Right lobe of liver (tissue), 6 donors: Measurements from ENCODE around the gene CD164L2. TPM values are rescaled to one million over a fixed set of nuclear protein-coding genes. Genes with fewer than 3 reads are reported as not detected.

Experiments used
- ATAC-seq, 4 donors: fragments of 200-7000 bp; cut with Tn5 transposase; one replicate each; pipeline ENCODE4 v1.9.1; 2020; ENCODE audit warnings: mild to moderate bottlenecking in 4 of 4, moderate library complexity in 4 of 4
- DNase-seq, 3 donors: peaks; one replicate each; pipeline ENCODE4 v3.0.0-alpha.2; 2020
- H3K27ac ChIP-seq, 3 donors: fragments of 200-600 bp; one replicate each; pipeline ENCODE4 v1.8.0; 2022
- H3K27me3 ChIP-seq, 2 donors: fragments of 200-600 bp; one replicate each; pipeline ENCODE4 v1.8.0; 2022
- H3K36me3 ChIP-seq, 4 donors: fragments of 200-600 bp; sonication (generic) in 1 of 4; one replicate each; pipeline versions ENCODE4 v1.5.1 to v1.8.0; 2017 to 2022; ENCODE audit warnings: control low read depth in 1 of 4
- H3K4me1 ChIP-seq, 4 donors: fragments of 200-600 bp; sonication (generic) in 1 of 4; one replicate each; pipeline versions ENCODE4 v1.5.1 to v1.8.0; 2017 to 2022; ENCODE audit warnings: control low read depth in 1 of 4
- H3K4me3 ChIP-seq, 3 donors: fragments of 200-600 bp; one replicate each; pipeline ENCODE4 v1.8.0; 2022
- H3K9me3 ChIP-seq, 4 donors: fragments of 200-600 bp; sonication (generic) in 1 of 4; one replicate each; pipeline versions ENCODE4 v1.5.1 to v1.8.0; 2017 to 2022; ENCODE audit warnings: control low read depth in 1 of 4
- CTCF ChIP-seq, 4 donors: fragments of 200-600 bp in 3 of 4; fragments of 450-650 bp in 1 of 4; IDR thresholded peaks; one replicate each; pipeline versions ENCODE4 v1.5.1 to v1.8.0; 2016 to 2022; ENCODE audit warnings: antibody characterized with exemption in 4 of 4, mild to moderate bottlenecking in 2 of 4
- POLR2A ChIP-seq: fragments of 450-650 bp; IDR thresholded peaks from one replicate; pipeline ENCODE4 v1.6.1; 2017; ENCODE audit warnings: antibody characterized with exemption, mild to moderate bottlenecking
- WGBS: methylation state at CpG from one replicate; pipeline ENCODE4 v1.1.6; 2018; ENCODE audit warnings: low coverage, low lambda C conversion rate; ENCODE audit not compliant: insufficient coverage; ENCODE audit errors: missing lambda C conversion rate; 5-methylcytosine and 5-hydroxymethylcytosine counted together
- intact Hi-C, 2 donors: fragments of 100-400 bp; cut with DNase I; formaldehyde crosslinking; loops; one replicate each; pipeline versions ENCODE4 v1.11.2 to v1.14.1; 2022
- total RNA-seq, 6 experiments: library from RNA; depleted of rRNA in 2 of 6; stranded (reverse); fragments of >200 nt in 2 of 6; fragmentation: NEBNext Ultra II Directional in 3 of 6; extraction: Animal tissue kit (Norgen Biotek cat#: 25700) in 3 of 6; gene quantifications; one replicate each; pipeline versions ENCODE4 v1.1.0 to v1.2.4, GENCODE V29; 2016 to 2023
- donor health status: DM: no; HTN: yes; CAD: no.
- donor health status: DM: no; HTN: no; CAD: no.
- donor health status: DM: no; HTN: no; CAD: no.
- donor health status: DM: no; HTN: yes; CAD: no.
- donor health status: DM: no; HTN: yes; CAD: no.

Gene CD164L2
- total RNA-seq, 6 experiments from 2014 or later, result 0.86 TPM; not detected in 5

GRCh38 chr1:27361553-27361952 is 21.6 kb downstream of the CD164L2 start:
- peaks cover 0 to 20% (median 4%) of the 10 kb centered on the region in 4 donors for H3K4me1 ChIP-seq
- H3K4me3 ChIP-seq, result no peak overlapping the region
- WGBS, result no CpG with 5 or more reads among the region's 8 CpGs
- peaks cover 0 to 2% (median 0%) of the 10 kb centered on the region in 4 donors for H3K36me3 ChIP-seq
- intact Hi-C loops, result no loop called here
- H3K9me3 ChIP-seq, result no peaks in the 10 kb centered on the region
- H3K27me3 ChIP-seq, result no peaks in the 10 kb centered on the region
- DNase-seq, result no peak
- no peak overlapping the region for H3K27ac ChIP-seq
- TF ChIP-seq POLR2A (no peak), CTCF (IDR thresholded peaks at IDR 0.05) (no peak)
- no peak for ATAC-seq

- peaks cover 0 to 18% (median 4%) of the 10 kb centered on the region in 4 donors for H3K4me1 ChIP-seq
- DNase-seq, result no peak
- no peaks in the 10 kb centered on the region for H3K27me3 ChIP-seq
- TF ChIP-seq CTCF (IDR thresholded peaks at IDR 0.05) (no peak), POLR2A (no peak)
- intact Hi-C loops, result no loop called here
- WGBS, result 89% methylated on average over 13 of the region's 21 CpGs
- peaks cover 0 to 2% (median 0%) of the 10 kb centered on the region in 4 donors for H3K36me3 ChIP-seq
- ATAC-seq, result no peak
- no peaks in the 10 kb centered on the region for H3K9me3 ChIP-seq
- no peak overlapping the region for H3K27ac ChIP-seq
- no peak overlapping the region for H3K4me3 ChIP-seq
These were observed 22.1 kb downstream of the CD164L2 start for GRCh38 chr1:27361044-27361402.

GRCh38 chr1:27360159-27361043 is 22.7 kb downstream of the CD164L2 start:
- no peak for TF ChIP-seq POLR2A
- no peak for TF ChIP-seq CTCF (IDR thresholded peaks at IDR 0.05)
- Histone ChIP-seq H3K36me3 (peaks cover 0 to 2% (median 0%) of the 10 kb centered on the region in 4 donors), H3K27ac (no peak overlapping the region), H3K4me3 (peak overlapping the region in 1 of 3 donors; percentile 37), H3K9me3 (no peaks in the 10 kb centered on the region), H3K27me3 (no peaks in the 10 kb centered on the region), H3K4me1 (peaks cover 0 to 12% (median 4%) of the 10 kb centered on the region in 4 donors)
- 29% methylated on average over 18 of the region's 71 CpGs for WGBS
- intact Hi-C loops, result no loop called here
- DNase-seq (no peak), ATAC-seq (peak in 1 of 4 donors; percentile 42)

- Histone ChIP-seq H3K9me3 (no peaks in the 10 kb centered on the region), H3K27me3 (no peaks in the 10 kb centered on the region), H3K27ac (no peak overlapping the region), H3K36me3 (peaks cover 0 to 2% (median 0%) of the 10 kb centered on the region in 4 donors), H3K4me3 (no peak overlapping the region), H3K4me1 (peaks cover 0 to 8% (median 3%) of the 10 kb centered on the region in 4 donors)
- DNase-seq (no peak), ATAC-seq (no peak)
- intact Hi-C loops, result loop anchor here in 1 of 2 donors (5.0 kb wide), 1 partner anchor 33 kb away; the partner anchor contains the start of gene GPR3
- no peak for TF ChIP-seq CTCF (IDR thresholded peaks at IDR 0.05)
- no peak for TF ChIP-seq POLR2A
- 60% methylated on average over 8 of the region's 9 CpGs for WGBS
These were observed 23.3 kb downstream of the CD164L2 start for GRCh38 chr1:27359822-27360158.
